DMS153 treated with DMSO at 0.1 percent for 48 hours (cell line): ENCODE results near the gene ZFYVE26.

Experiments used
- DNase-seq: peaks from one replicate; lab custom pipeline; 2025; ENCODE audit not compliant: unreplicated experiment; lab: John Stamatoyannopoulos, UW

ZFYVE26 gene

DNA sequence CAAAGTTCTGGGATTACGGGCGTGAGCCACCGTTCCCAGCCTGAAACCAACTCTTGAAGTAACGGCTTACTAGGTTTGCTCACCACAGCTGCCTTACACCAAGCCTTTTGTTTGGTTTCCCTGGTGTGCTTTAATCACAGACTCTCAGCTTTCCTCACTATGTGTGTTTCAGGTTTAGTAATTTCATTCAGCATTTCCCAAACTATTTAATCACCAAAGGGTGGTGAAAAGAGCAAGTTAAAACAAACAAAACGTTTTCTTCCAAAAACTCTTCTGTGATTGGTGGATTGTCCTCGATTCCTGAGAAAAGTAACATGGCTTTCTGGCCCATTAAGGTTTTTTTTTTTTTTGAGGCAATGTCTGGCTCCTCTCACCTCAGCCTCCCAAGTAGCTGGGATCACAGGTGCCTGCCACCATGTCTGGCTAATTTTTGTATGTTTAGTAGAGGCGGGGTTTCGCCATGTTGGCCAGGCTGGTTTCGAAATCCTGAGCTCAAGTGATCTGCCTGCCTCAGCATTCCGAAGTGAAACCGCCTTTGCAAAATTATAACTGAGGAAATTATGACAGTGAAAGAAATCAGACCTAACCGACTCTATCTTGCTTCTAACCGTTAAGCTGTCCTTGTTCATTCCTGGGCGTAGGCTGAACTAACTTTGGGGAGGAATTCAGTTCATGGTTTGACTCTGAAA, 1.5 kb upstream of the ZFYVE26 start:
- DNase-seq = no peak

GRCh38 chr14:67815573-67816225, 691 bp downstream of the ZFYVE26 start:
- no peak for DNase-seq

DNA sequence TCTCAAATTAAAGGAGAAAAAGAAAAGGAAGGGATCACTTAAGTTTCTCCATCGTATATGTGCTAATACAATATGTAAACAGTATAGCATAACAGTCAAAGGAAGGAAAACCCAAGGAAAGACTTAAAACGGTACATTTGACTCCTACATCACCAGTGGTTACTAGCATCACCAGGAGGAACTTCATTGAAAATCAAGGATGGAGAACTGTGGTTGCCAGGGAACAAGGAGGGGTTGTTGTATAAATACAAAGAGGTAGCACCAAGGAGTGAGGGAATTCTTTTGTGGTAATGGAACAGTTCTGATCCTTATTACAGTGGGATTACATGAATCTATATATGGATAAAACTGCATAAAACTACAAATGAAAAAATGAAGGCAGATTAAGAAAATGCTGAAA, 1.6 kb downstream of the ZFYVE26 start:
- no peak for DNase-seq

DNA sequence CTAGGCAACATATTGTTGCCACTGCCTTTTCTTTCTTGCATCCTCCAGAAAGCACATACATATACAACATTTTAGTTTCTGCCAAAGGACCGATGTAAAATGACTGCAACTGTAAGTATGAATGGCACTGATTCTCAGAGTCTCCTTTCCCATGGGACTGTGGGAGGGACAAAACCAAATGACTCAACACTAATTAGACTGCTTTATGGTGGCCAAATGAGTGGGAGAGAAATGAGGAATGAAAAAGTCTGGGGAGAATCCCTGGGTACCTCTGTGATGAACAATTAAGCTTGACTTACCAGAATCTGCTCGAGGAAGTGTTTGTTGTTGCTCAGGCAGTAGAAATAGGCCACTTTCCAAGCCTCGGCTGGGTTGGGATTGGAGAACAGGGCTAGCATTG, 10.1 kb downstream of the ZFYVE26 start:
- no peak for DNase-seq

DNA sequence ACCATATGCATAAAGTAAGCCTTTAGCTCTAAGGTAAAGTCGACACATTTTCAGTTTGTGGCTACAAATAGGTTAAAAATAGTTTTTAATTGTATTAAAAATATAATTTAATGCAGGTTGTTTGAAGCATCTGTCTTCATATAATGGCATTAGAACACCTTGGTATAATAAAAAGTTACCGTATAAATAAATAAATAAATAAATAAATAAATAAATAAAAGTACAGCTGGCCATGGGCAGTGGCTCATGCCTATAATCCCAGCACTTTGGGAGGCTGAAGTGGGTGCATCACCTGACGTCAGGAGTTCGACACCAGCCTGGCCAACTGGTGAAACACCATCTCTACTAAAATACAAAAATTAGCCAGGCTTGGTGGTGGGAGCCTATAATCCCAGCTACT, 15.6 kb downstream of the ZFYVE26 start:
- no peak for DNase-seq

DNA sequence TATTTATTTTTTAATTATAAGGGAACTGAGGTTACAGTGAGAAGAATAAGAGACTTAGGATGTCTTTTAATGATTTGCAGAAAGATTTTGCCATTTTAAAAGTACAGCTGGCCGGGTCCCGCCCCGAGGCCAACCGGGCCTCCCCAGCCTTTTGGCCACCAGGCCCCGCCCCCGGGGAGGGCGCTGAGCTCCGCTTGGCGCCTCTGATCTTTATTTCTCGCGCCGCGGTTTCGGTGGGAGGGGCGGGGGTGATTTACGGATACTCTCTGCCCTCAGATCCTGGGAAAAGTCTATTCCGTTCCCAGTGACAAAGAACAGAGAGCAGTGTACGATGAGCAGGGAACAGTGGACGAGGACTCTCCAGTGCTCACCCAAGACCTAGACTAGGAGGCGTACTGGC, 17.7 kb downstream of the ZFYVE26 start:
- DNase-seq = no peak

DNA sequence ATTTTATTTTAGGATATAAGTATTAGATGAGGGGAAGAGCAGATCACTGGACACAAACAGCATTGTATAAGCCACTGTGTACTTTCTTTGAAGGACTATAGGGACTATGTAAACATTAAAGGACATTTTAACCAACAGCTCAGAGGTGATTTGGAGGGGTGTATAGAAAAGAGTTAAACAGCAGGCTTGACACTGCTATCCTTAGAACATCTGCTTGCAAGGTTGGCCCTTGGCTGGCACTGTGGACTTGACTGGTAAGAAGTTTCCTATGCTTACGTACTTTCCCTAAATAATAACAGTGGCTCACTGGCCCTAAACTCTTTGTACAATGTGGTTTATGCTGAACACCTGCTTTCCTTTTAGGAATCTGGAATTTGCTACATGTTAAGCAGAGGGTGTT, 28.7 kb downstream of the ZFYVE26 start:
- DNase-seq = no peak

GRCh38 chr14:67785270-67786109, 30.9 kb downstream of the ZFYVE26 start:
- DNase-seq = no peak

DNA sequence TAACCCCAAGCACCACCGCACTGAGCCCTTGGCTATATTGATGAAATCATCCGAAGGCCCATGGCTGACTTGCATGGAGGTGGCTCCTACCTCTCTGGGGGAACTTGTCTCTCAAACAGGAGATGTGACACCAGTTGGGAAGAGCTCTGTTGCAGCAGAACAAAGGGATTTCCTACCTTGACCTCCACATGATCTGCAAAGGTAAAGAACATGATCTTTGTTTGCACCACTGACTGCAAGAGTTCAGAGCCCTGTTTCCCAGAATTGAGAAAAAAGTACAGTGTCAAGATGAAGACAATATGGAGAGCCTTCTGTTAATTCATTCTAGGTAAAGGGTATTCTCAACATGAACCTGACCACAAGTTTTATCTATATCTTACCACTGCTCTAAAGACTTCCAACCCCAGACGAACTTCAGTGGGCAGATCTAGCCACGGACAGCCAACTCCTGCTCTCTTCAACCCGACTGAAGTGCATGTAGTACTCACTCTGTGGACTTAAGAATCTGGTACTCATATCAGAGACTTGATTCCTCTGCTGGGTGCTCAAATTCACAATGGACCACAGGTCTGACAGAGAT, 32.1 kb downstream of the ZFYVE26 start:
- DNase-seq = no peak

GRCh38 chr14:67782090-67782489, 34.3 kb downstream of the ZFYVE26 start:
- DNase-seq = no peak

- no peak for DNase-seq
Observed at GRCh38 chr14:67778792-67779191, 37.6 kb downstream of the ZFYVE26 start.

DNA sequence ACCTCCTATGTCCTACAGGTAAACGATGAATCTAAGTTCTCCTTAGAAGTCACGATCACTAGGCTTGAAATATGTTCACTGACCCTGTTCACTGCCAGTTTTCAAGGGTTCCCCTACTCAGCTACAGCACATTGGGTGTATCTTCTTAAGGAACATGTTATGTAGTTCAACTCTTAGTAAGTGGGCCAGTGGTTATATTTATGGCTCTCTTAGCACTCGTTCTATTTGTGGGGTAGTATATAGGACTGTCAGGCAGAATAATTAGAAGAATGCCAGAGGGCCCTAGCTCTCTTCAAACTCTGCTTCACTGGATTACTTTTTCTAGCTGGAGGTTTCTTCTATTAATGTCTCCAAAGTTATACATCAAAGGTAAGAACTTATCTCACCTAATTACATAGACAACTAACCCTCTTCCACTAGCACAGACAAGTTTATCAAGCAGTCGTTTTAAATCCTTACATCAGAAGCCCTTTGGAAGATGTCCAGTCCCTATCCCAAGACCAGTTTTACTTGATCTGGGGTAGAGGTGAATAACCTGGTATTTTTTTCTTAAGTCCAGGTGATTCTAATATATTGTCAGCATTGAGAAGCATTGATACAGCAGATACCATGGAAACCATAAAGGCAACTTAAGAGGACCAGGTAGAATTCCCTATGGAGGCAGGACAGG, 39.6 kb downstream of the ZFYVE26 start:
- no peak for DNase-seq

DNA sequence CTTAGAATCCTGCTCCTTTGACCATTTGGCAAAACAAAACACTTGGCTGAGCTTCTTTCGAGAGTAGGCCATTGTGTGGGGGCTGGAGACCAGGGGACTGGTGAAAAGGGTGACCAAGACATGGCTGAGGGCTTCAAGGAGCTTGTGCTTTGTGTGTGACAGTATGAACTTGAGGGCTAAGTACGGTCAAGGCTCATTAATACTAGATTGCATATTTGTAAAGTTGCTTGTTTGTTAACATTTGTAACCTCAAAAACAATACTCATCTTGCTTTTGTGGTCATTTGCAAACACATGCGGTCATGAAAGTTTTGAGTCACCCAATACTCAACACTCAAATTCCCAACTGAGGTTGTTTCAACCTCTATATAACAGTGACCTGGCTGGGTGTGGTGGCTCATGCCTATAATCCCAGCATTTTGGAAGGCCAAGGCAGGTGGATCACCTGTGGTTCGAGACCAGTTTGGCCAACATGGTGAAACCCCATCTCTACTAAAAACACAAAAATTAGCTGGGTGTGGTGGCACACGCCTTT, 42.5 kb downstream of the ZFYVE26 start:
- no peak for DNase-seq

DNA sequence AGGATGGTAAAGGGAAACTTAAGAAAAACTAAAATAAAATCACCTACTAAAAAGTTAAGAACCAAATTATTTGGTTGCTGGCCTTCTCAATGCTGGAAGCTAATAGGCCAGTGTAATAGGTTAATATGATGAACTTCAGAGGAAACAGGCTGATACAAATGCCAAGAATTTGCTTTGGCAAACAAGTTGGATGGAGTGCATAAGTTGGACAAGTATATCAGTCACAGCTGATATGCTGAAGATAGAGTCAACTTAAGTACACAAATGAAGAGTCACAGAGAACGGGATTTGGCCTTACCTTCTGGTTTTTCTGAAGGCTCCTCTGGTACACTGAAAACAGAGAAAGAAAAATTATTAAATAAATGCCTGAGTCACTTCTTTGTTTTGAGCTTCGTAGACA, 48.2 kb downstream of the ZFYVE26 start:
- no peak for DNase-seq

- DNase-seq = no peak
Observed at GRCh38 chr14:67766035-67766680, 50.2 kb downstream of the ZFYVE26 start.

- no peak for DNase-seq
Observed at GRCh38 chr14:67765192-67765834, 51.1 kb downstream of the ZFYVE26 start.

GRCh38 chr14:67764496-67764895, 51.9 kb downstream of the ZFYVE26 start:
- DNase-seq = no peak

DNA sequence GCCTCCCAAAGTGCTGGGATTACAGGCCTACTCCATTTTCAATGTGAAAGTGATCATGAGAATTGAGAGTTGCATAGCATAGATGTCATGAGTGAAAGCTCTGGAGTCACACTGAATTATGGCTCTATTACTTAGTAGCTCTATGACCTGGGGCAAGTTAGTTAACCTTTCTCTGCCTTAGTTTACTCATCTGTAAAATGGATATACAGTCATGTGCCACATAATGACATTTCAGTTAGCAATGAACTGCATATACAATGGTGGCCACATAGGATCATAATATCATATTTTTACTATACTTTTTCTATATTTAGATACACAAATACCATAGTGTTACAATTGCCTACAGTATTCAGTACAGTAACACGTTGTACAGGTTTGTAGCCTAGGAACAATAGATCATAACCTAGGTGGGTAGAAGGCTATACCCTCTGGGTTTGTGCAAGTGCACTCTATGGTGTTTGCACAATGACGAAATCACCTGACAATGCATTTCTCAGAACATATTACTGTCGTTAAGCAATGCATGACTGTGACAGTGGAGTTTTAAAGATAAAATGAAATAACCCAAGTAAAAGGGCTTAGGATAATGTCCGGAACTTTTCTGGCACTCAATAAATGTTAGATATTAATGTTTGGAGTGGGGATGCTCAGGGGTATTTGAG, 53.1 kb downstream of the ZFYVE26 start:
- no peak for DNase-seq

- DNase-seq = no peak
Observed at GRCh38 chr14:67762051-67762450, 54.3 kb downstream of the ZFYVE26 start.
